Neural progenitor cell (in vitro differentiated cells): ENCODE measurements around the gene PPIE.

Experiments
- CTCF ChIP-seq: fragments of 200-600 bp; sonication (generic); IDR thresholded peaks from 2 replicates; pipeline ENCODE4 v1.5.1; 2017; ENCODE audit warnings: antibody characterized with exemption, mild to moderate bottlenecking
- EZH2 ChIP-seq: fragments of 200-600 bp; sonication (generic); IDR thresholded peaks from 2 replicates; pipeline ENCODE4 v1.6.1; 2017; ENCODE audit warnings: antibody characterized with exemption, mild to moderate bottlenecking, moderate library complexity
- EZH2phosphoT487 ChIP-seq: fragments of 200-600 bp; sonication (generic); IDR thresholded peaks from 2 replicates; pipeline ENCODE4 v1.6.1; 2017; ENCODE audit warnings: antibody characterized with exemption

DNA sequence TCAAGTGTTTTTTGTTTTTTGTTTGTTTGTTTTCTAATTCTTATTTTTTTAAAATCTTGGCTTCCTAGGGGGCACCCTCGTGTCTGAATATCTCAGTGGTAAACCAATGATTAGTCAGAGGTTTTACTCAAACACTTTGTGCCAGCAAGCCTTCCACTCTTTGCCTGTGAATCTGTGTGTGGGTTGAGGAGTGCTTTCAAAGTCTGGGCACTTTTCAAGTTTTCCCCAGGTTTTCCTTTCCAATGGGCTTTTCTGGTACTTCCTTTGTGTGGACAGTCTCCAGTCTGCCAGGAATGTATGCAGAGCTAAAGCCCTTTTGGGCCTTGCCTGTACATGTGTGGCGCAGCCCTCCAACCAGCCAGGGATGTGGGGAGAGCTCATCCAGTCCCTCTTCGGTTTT, 9.7 kb upstream of the PPIE start:
- no peak for TF ChIP-seq CTCF
- TF ChIP-seq EZH2, result no peak
- no peak for TF ChIP-seq EZH2phosphoT487
